K562 (cell line): ENCODE data around the gene UBXN10. TPM values are rescaled to one million over a fixed set of nuclear protein-coding genes. Genes with fewer than 3 reads are reported as not detected.

ENCODE experiments used
- ARID3B ChIP-seq: fragments of 250-450 bp; sonication (Bioruptor Pico); IDR thresholded peaks from 2 replicates; pipeline ENCODE4 v1.4.0; 2020; ENCODE audit warnings: borderline replicate concordance
- BDP1 ChIP-seq: IDR thresholded peaks from 3 replicates; pipeline ENCODE4 v1.6.1; 2011; ENCODE audit not compliant: insufficient read length, insufficient read depth
- BRCA1 ChIP-seq, 2 experiments: fragments of 450-650 bp in 1 of 2; sonication (generic) in 1 of 2; formaldehyde crosslinking in 1 of 2; IDR thresholded peaks; 2 replicates each; pipeline versions ENCODE4 v1.5.0 to v1.6.1; 2017 to 2020; ENCODE audit warnings: mild to moderate bottlenecking in 1 of 2, missing genetic modification reagents in 1 of 2
- BRD9 ChIP-seq: fragments of 450-650 bp; IDR thresholded peaks from 2 replicates; pipeline ENCODE4 v1.6.1; 2018; ENCODE audit warnings: low read depth; ENCODE audit not compliant: partially characterized antibody
- CBX2 ChIP-seq: fragments of 200-600 bp; sonication (generic); IDR thresholded peaks from one replicate; pipeline ENCODE4 v1.6.1; 2012; ENCODE audit warnings: mild to moderate bottlenecking, low read length, inconsistent platforms; ENCODE audit not compliant: insufficient read depth, poor library complexity, severe bottlenecking
- CEBPG ChIP-seq, 3 experiments: fragments of 200-800 bp in 1 of 3; sonication (Bioruptor generic) in 1 of 3; sonication (generic) in 1 of 3; formaldehyde crosslinking in 1 of 3; IDR thresholded peaks in 2 of 3; conservative IDR thresholded peaks in 1 of 3; 2 replicates each; pipeline versions ENCODE4 v1.6.1 to v1.8.0; 2016 to 2022; ENCODE audit warnings: missing compliant biosample characterization in 2 of 3, missing genetic modification characterization in 2 of 3, mild to moderate bottlenecking in 1 of 3, missing genetic modification reagents in 1 of 3
- CHD1 ChIP-seq: fragments of 200-600 bp; sonication (generic); IDR thresholded peaks from one replicate; pipeline ENCODE4 v1.6.1; 2012; ENCODE audit warnings: mild to moderate bottlenecking, moderate library complexity, low read length, inconsistent platforms
- EGR1 ChIP-seq: fragments of 450-650 bp; conservative IDR thresholded peaks from 2 replicates; pipeline ENCODE4 v1.6.1; 2017; ENCODE audit warnings: mild to moderate bottlenecking
- ETS1 ChIP-seq: conservative IDR thresholded peaks from 2 replicates; pipeline ENCODE4 v1.6.1; 2011; ENCODE audit warnings: low read depth, mild to moderate bottlenecking, low read length; ENCODE audit not compliant: control insufficient read depth
- NBN ChIP-seq: fragments of 450-650 bp; IDR thresholded peaks from 2 replicates; pipeline ENCODE4 v1.6.1; 2016; ENCODE audit warnings: low read depth, mild to moderate bottlenecking
- NFIC ChIP-seq: fragments of 450-650 bp; IDR thresholded peaks from 2 replicates; pipeline ENCODE4 v1.6.1; 2017; ENCODE audit warnings: mild to moderate bottlenecking, inconsistent platforms
- PHF8 ChIP-seq: fragments of 200-600 bp; sonication (generic); IDR thresholded peaks from 2 replicates; pipeline ENCODE4 v1.6.1; 2012; ENCODE audit warnings: mixed run types, mild to moderate bottlenecking, inconsistent platforms, low read length, moderate library complexity, borderline replicate concordance
- POU5F1 ChIP-seq: fragments of 150-350 bp; IDR thresholded peaks from 2 replicates; pipeline ENCODE4 v1.6.1; 2014; ENCODE audit warnings: borderline replicate concordance, low read length, low read depth, mild to moderate bottlenecking; ENCODE audit not compliant: partially characterized antibody
- SNRNP70 ChIP-seq: fragments of 200-400 bp; formaldehyde crosslinking; optimal IDR thresholded peaks from 2 replicates; pipeline ENCODE3; 2017; ENCODE audit warnings: low read depth, low read length
- SREBF1 ChIP-seq: fragments of 150-350 bp; IDR thresholded peaks from 2 replicates; pipeline ENCODE4 v1.6.1; 2014; ENCODE audit warnings: antibody characterized with exemption, low read depth, low read length, borderline replicate concordance
- ZNF253 ChIP-seq: fragments of 250-450 bp; sonication (Bioruptor Pico); conservative IDR thresholded peaks from 2 replicates; pipeline ENCODE4 v1.6.1; 2021; ENCODE audit warnings: mild to moderate bottlenecking
- ZNF3 ChIP-seq: fragments of 250-450 bp; sonication (Bioruptor Pico); IDR thresholded peaks from 2 replicates; pipeline ENCODE4 v1.5.0; 2021; ENCODE audit warnings: mild to moderate bottlenecking, moderate library complexity
- ZNF445 ChIP-seq: fragments of 250-450 bp; sonication (Bioruptor Pico); IDR thresholded peaks from 2 replicates; pipeline ENCODE4 v1.4.0; 2020; ENCODE audit warnings: low read depth, mild to moderate bottlenecking, moderate library complexity
- ZNF586 ChIP-seq: fragments of 450-650 bp; formaldehyde crosslinking; conservative IDR thresholded peaks from 2 replicates; pipeline ENCODE4 v1.4.0; 2020; ENCODE audit warnings: mild to moderate bottlenecking, moderate library complexity
- polyA plus RNA-seq, 8 experiments: library from polyadenylated mRNA; depleted of rRNA in 4 of 8; stranded (reverse) in 5 of 8; unstranded in 3 of 8; fragments of >200 nt; fragmentation: Nextera tagmentation in 2 of 8; fragmentation: Illumina TruSeq in 1 of 8; extraction: Ambion mirVana in 2 of 8; extraction: Trizol in 1 of 8; gene quantifications; 2 replicates each; pipeline versions ENCODE4 v1.2.1 to v1.2.3, GENCODE V29; 2011 to 2014; ENCODE audit warnings: inconsistent platforms in 1 of 8, missing spikeins in 1 of 8
- total RNA-seq, 7 experiments: library from RNA; depleted of rRNA in 6 of 7; stranded (reverse); fragments of >200 nt in 6 of 7; fragmentation: Illumina TruSeq in 2 of 7; extraction: Trizol in 2 of 7; gene quantifications; 2 replicates each; pipeline versions ENCODE4 v1.2.1 to v1.2.3, GENCODE V29; 2011 to 2021; ENCODE audit warnings: low replicate concordance in 1 of 7
- TF ChIP-seq, protein P1 (sequence below): sonication (generic); formaldehyde crosslinking; IDR thresholded peaks from 2 replicates; pipeline ENCODE4 v1.8.0; 2022; ENCODE audit warnings: mild to moderate bottlenecking, missing genetic modification reagents
- TF ChIP-seq, protein P2 (sequence below): sonication (generic); formaldehyde crosslinking; IDR thresholded peaks from 2 replicates; pipeline ENCODE4 v1.8.0; 2023; ENCODE audit warnings: mild to moderate bottlenecking, missing genetic modification reagents

The UBXN10 gene
- total and polyA plus RNA-seq, 9 of the 15 experiments (the other 6 are each of a cell fraction or from before 2014, with no cell fraction given): 10.7 to 17.7 (median 13.6) TPM

GRCh38 chr1:20184997-20185833, 681 bp upstream of the UBXN10 start (continued):
- TF ChIP-seq, protein P1, sequence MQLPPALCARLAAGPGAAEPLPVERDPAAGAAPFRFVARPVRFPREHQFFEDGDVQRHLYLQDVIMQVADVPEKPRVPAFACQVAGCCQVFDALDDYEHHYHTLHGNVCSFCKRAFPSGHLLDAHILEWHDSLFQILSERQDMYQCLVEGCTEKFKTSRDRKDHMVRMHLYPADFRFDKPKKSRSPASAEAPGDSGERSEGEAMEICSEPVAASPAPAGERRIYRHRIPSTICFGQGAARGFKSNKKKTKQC (CRISPR knock-in tag): peak; percentile 28; the same call in 1 of the 2 replicates
- TF ChIP-seq ZNF586 (CRISPR knock-in tag) (no peak), PHF8 (no peak), NBN (peak; percentile 90; the same call in 1 of the 2 replicates), ZNF3 (CRISPR knock-in tag) (no peak), ZNF253 (CRISPR knock-in tag) (no peak; the same call in 1 of the 2 replicates), BDP1 (no peak), SNRNP70 (no peak), ZNF445 (no peak), CBX2 (no peak), EGR1 (peak; percentile 74), BRD9 (peak; percentile 83), ARID3B (CRISPR knock-in tag) (no peak), BRCA1 (IDR thresholded peaks at IDR 0.05) (no peak), BRCA1 (CRISPR knock-in tag; IDR thresholded peaks at IDR 0.05) (no peak), CEBPG (CRISPR knock-in tag; IDR thresholded peaks at IDR 0.05) (peak; percentile 58; the same call in 1 of the 2 replicates), CEBPG (tag; conservative IDR thresholded peaks at IDR 0.05 in 1 of 2, IDR thresholded peaks at IDR 0.05 in 1 of 2) (peak; percentile 42 to 66; a peak in 3 of 4 replicates), CHD1 (peak; percentile 52), NFIC (peak; percentile 58; the same call in 1 of the 2 replicates), SREBF1 (no peak), ETS1 (no peak), POU5F1 (no peak)
- TF ChIP-seq, protein P2, sequence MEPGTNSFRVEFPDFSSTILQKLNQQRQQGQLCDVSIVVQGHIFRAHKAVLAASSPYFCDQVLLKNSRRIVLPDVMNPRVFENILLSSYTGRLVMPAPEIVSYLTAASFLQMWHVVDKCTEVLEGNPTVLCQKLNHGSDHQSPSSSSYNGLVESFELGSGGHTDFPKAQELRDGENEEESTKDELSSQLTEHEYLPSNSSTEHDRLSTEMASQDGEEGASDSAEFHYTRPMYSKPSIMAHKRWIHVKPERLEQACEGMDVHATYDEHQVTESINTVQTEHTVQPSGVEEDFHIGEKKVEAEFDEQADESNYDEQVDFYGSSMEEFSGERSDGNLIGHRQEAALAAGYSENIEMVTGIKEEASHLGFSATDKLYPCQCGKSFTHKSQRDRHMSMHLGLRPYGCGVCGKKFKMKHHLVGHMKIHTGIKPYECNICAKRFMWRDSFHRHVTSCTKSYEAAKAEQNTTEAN: peak; percentile 13; the same call in 1 of the 2 replicates
